ENCODE results near the gene TMEM143. TPM values are rescaled to one million over a fixed set of nuclear protein-coding genes. Genes with fewer than 3 reads are reported as not detected.

Gene TMEM143
- total RNA-seq, result 7.0 and 11.0 TPM in 2 replicates

DNA sequence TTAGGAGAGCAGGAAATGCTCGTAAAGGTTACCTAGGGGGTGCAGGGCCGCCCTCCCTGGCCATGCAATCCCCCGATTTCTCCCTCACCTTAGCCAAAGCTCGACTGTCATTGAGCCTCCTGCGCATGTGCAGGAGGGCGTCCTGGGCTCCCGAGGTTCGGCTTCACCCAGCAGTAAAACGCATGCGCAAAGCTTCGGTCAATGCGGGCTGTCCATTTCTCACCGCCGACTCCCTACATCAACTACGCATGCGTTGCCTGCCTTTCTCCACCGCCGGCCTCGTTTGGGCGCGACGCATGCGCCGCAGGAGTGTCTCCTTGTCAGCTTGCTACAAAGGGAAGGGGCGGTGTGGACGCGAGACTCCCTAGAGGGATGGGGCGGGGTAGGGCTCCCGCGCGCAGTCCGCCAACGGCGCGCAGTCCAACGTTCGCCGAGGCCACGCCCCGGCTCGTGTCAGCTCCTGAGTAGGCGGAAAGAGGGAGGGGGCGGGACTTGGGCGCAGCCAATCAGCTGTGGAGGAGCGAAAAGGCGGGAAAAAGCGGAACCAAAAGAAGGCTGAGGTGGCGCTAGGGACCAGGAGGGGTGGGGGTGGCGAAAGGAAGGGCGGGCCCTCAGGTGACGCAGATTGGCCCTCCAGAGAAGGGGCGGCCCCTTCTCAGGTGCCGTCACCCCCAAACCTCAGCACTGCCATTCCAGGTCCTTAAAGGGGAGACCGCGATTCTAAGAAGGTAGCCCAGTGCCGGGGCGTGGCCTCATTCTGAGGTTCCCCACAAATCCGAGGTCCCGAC is at the start of gene TMEM143, which contains the start of gene SYNGR4:
TSS of gene TMEM143 (minus strand) at position 131 of the 788 bp plus-strand sequence. CDS start at position 111, 20 bp downstream.
TSS of gene SYNGR4 (plus strand) at position 558 of the 788 bp plus-strand sequence. CDS start 1,476 bp downstream, outside the sequence.

DNA sequence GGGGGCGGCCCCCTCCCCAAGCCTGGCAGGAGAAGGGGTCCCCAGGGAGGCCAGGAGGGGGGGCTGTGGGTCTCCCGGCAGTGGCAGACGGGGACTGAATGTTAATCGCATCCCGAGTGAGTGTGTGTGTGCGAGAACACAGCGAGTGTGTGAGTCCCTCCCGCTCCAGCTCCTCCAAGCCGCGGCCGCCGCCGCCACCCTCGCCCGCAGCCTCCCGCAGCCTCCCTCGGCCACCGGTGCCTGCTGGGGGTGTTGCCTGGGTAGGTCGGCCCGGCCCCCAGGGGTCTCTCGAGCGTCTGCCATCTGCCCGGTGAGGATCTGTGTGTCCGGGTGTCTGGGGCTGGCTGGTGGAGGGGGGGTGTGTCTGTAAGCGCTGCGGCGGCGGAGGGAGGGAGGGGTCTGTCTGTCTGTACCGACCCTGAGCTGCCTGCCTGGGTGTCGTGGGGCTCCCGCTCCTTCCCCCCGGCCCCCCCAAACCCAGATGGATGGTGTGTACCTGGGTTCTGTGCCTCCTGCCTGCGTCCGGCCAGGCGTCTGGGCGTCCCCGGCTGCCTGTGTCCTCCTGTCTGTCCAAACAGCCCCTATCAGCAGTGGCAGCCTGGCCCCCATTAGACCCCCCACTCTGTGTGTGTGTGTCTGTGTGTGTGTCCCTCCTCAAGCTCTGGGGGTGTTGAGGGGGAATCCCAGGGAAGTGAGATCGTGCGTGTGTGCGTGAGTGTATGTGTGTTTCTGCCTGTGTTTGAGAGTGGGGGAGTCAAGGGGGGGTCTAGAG is 30.0 kb upstream of the TMEM143 start, which contains the start of gene GRIN2D:
TSS of gene GRIN2D (plus strand) at position 110 of the 772 bp plus-strand sequence. CDS start 4,725 bp downstream, outside the sequence.

GRCh38 chr19:48391100-48392005 is 27.6 kb upstream of the TMEM143 start, which contains the start of gene KDELR1:
Gene KDELR1 (minus strand): TSS chr19:48391551. CDS start chr19:48391358, 193 bp downstream.

DNA sequence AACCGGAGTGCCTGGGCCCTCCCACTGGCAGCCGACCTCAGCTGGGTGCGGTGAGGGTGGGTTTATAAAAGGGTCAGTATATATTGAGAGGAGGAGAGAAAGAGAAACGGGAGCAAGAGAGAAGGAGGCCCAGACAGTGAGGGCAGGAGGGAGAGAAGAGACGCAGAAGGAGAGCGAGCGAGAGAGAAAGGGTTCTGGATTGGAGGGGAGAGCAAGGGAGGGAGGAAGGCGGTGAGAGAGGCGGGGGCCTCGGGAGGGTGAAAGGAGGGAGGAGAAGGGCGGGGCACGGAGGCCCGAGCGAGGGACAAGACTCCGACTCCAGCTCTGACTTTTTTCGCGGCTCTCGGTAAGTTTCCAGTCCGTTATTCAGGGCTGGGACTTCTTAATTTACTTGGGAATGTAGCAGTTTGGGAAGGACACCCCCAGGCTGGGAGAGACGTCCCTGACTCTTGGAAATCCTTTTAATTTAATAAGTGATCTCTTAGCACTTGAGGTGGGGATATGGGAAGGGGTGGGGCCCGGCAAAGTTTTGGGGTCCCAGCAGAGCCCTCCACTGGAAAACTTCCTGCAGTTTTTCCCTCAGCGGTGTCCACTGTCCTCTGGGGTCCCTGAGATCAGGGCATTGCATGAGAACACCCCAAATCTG is 38.4 kb downstream of the TMEM143 start, which contains the start of gene EMP3:
TSS of gene EMP3 (plus strand) at position 288 of the 646 bp plus-strand sequence. CDS start 1,293 bp downstream, outside the sequence.

Other genes starting within 250 kb of the TMEM143 start
- 34.2 and 43.6 TPM in 2 replicates for gene LIG1, start 193.6 kb downstream of the TMEM143 start, total RNA-seq
- 2.0 and 2.1 TPM in 2 replicates for gene ZSWIM9, start 193.3 kb downstream of the TMEM143 start, total RNA-seq
- 9.1 and 16.1 TPM in 2 replicates for gene CARD8, start 108.0 kb downstream of the TMEM143 start, total RNA-seq
- gene ZNF114, start 93.9 kb downstream of the TMEM143 start, total RNA-seq, result 0.33 and 0.79 TPM in 2 replicates
- gene EMP3, start 38.4 kb downstream of the TMEM143 start, total RNA-seq, result 73.0 and 115 TPM in 2 replicates
- gene SYNGR4, start 427 bp upstream of the TMEM143 start, total RNA-seq, result not detected in 2 replicates
- gene KDELR1, start 27.6 kb upstream of the TMEM143 start, total RNA-seq, result 198 and 212 TPM in 2 replicates
- 1.8 and 3.9 TPM in 2 replicates for gene GRIN2D, start 29.7 kb upstream of the TMEM143 start, total RNA-seq
- 18.8 and 40.3 TPM in 2 replicates for gene GRWD1, start 82.0 kb upstream of the TMEM143 start, total RNA-seq
- 0.33 and 0.79 TPM in 2 replicates for gene KCNJ14, start 91.6 kb upstream of the TMEM143 start, total RNA-seq
- gene CYTH2, start 105.4 kb upstream of the TMEM143 start, total RNA-seq, result 57.3 and 76.9 TPM in 2 replicates
- gene LMTK3, start 147.9 kb upstream of the TMEM143 start, total RNA-seq, result 2.1 and 2.7 TPM in 2 replicates
- gene SULT2B1, start 188.2 kb upstream of the TMEM143 start, total RNA-seq, result 0.54 and 0.79 TPM in 2 replicates
- gene SPACA4, start 242.8 kb upstream of the TMEM143 start, total RNA-seq, result not detected in 2 replicates

Measured in placental epithelial cell (primary cell).